B cell (primary cell): Measurements from ENCODE around the gene BTG2. TPM values are rescaled to one million over a fixed set of nuclear protein-coding genes. Genes with fewer than 3 reads are reported as not detected.

ENCODE experiments used
- ATAC-seq: fragments of 200-7000 bp; cut with Tn5 transposase; one replicate; pipeline ENCODE4 v1.10.0; 2021; ENCODE audit warnings: low read depth, mild to moderate bottlenecking, moderate number of reproducible peaks, moderate library complexity
- CTCF ChIA-PET: fragments of 350-600 bp; sonication (Branson Sonifier 250); formaldehyde crosslinking; loops from one replicate; lab custom pipeline; 2021; ENCODE audit warnings: antibody characterized with exemption, inconsistent platforms; lab: Charles Lee
- POLR2A ChIA-PET: fragments of 350-600 bp; sonication (Branson Sonifier 250); formaldehyde crosslinking; loops from one replicate; lab custom pipeline; 2021; ENCODE audit warnings: antibody characterized with exemption; lab: Charles Lee
- DNase-seq: peaks from one replicate; pipeline ENCODE4 v3.0.0; 2013
- H2AFZ ChIP-seq: 2 replicates; pipeline ENCODE4 v1.6.1; 2012; ENCODE audit warnings: mild to moderate bottlenecking, low read depth, low read length; ENCODE audit not compliant: insufficient read depth, poor library complexity, severe bottlenecking
- H3K27ac ChIP-seq, 2 donors: 1 replicate in 1 of 2; 2 replicates in 1 of 2; pipeline ENCODE4 v1.5.1; 2012 to 2013; ENCODE audit warnings: low read length in 2 of 2, mild to moderate bottlenecking in 2 of 2, moderate library complexity in 1 of 2
- H3K27me3 ChIP-seq, 4 experiments: fragments of 200-600 bp in 1 of 4; sonication (generic) in 1 of 4; replicated peaks in 1 of 4; 1 replicate in 2 of 4; 2 replicates in 2 of 4; pipeline versions ENCODE4 v1.6.1 to v1.7.0; 2013 to 2016; ENCODE audit warnings: low read length in 3 of 4, mild to moderate bottlenecking in 2 of 4, mixed read lengths in 1 of 4, moderate library complexity in 1 of 4; ENCODE audit not compliant: insufficient read depth in 4 of 4, control insufficient read depth in 3 of 4; ENCODE audit errors: control extremely low read depth in 1 of 4
- H3K36me3 ChIP-seq, 2 experiments: replicated peaks in 1 of 2; 1 replicate in 1 of 2; 2 replicates in 1 of 2; pipeline versions ENCODE4 v1.6.1 to v1.7.1; 2013; ENCODE audit warnings: low read length in 1 of 2; ENCODE audit not compliant: insufficient read depth in 2 of 2, control insufficient read depth in 1 of 2; ENCODE audit errors: control extremely low read depth in 1 of 2, extremely low read depth in 1 of 2
- H3K4me1 ChIP-seq, 2 donors: fragments of 200-600 bp in 1 of 2; sonication (generic) in 1 of 2; 1 replicate in 1 of 2; 2 replicates in 1 of 2; pipeline versions ENCODE4 v1.5.1 to v1.6.1; 2013 to 2017; ENCODE audit warnings: low read length in 2 of 2; ENCODE audit not compliant: control insufficient read depth in 2 of 2, insufficient read depth in 2 of 2
- H3K4me2 ChIP-seq: replicated peaks from 2 replicates; pipeline ENCODE3; 2012; ENCODE audit warnings: mild to moderate bottlenecking, low read depth, low read length; ENCODE audit not compliant: poor library complexity, severe bottlenecking
- H3K4me3 ChIP-seq, 5 experiments: fragments of 200-600 bp in 1 of 5; sonication (generic) in 1 of 5; 1 replicate in 3 of 5; 2 replicates in 2 of 5; pipeline versions ENCODE4 v1.5.1 to v1.7.0; 2011 to 2016; ENCODE audit warnings: low read length in 4 of 5, mild to moderate bottlenecking in 4 of 5, low read depth in 2 of 5, control low read depth in 1 of 5, moderate library complexity in 1 of 5; ENCODE audit not compliant: insufficient read depth in 1 of 5; ENCODE audit errors: control extremely low read depth in 1 of 5, extremely low read depth in 1 of 5
- H3K79me2 ChIP-seq: fragments of 200-600 bp; sonication (generic); one replicate; pipeline ENCODE4 v1.6.0; 2016; ENCODE audit warnings: low read length; ENCODE audit not compliant: control insufficient read depth, insufficient read depth
- H3K9ac ChIP-seq: fragments of 200-600 bp; sonication (generic); 2 replicates; pipeline ENCODE4 v1.6.1; 2017; ENCODE audit warnings: mild to moderate bottlenecking, low read length, moderate library complexity
- H3K9me3 ChIP-seq, 3 donors: one replicate each; pipeline versions ENCODE4 v1.6.1 to v1.7.1; 2013; ENCODE audit warnings: low read length in 2 of 3; ENCODE audit not compliant: control insufficient read depth in 2 of 3, insufficient read depth in 1 of 3; ENCODE audit errors: control extremely low read depth in 1 of 3
- H4K20me1 ChIP-seq: 2 replicates; pipeline ENCODE4 v1.6.0; 2012; ENCODE audit warnings: mild to moderate bottlenecking, low read length; ENCODE audit not compliant: insufficient read depth, control insufficient read depth, poor library complexity, severe bottlenecking
- H3K27ac Mint-ChIP-seq: one replicate; pipeline ENCODE4 v1.8.0; 2021; ENCODE audit warnings: mixed read lengths
- H3K27me3 Mint-ChIP-seq: one replicate; pipeline ENCODE4 v1.8.0; 2021; ENCODE audit warnings: mixed read lengths
- H3K4me1 Mint-ChIP-seq: one replicate; pipeline ENCODE4 v1.8.0; 2021; ENCODE audit warnings: mixed read lengths
- H3K4me3 Mint-ChIP-seq: one replicate; pipeline ENCODE4 v1.8.0; 2021; ENCODE audit warnings: mixed read lengths
- H3K9me3 Mint-ChIP-seq: one replicate; pipeline ENCODE4 v1.8.0; 2022; ENCODE audit warnings: mixed read lengths; ENCODE audit not compliant: insufficient read depth
- CTCF ChIP-seq: fragments of 200-600 bp; IDR thresholded peaks from one replicate; pipeline ENCODE4 v1.8.0; 2022; ENCODE audit warnings: antibody characterized with exemption, mild to moderate bottlenecking
- EZH2 ChIP-seq: IDR thresholded peaks from 2 replicates; pipeline ENCODE4 v1.6.1; 2012; ENCODE audit warnings: borderline replicate concordance, low read depth, mild to moderate bottlenecking, moderate library complexity, low read length; ENCODE audit not compliant: insufficient read depth, poor library complexity, severe bottlenecking
- WGBS: methylation state at CpG from one replicate; pipeline ENCODE4 v1.1.5; 2013; ENCODE audit warnings: missing lambda C conversion rate; ENCODE audit not compliant: insufficient coverage; 5-methylcytosine and 5-hydroxymethylcytosine counted together
- intact Hi-C: fragments of 100-400 bp; cut with micrococcal nuclease; formaldehyde crosslinking; loops from one replicate; pipeline ENCODE4 v1.10.0; 2022
- polyA plus RNA-seq: library from polyadenylated mRNA; depleted of rRNA; stranded (reverse); fragments of >200 nt; gene quantifications from 2 replicates; pipeline ENCODE4 v1.2.3, GENCODE V29; 2012
- total RNA-seq, 2 donors: library from RNA; stranded (reverse); fragments of 120-200 nt in 1 of 2; gene quantifications; 1 replicate in 1 of 2; 2 replicates in 1 of 2; pipeline versions ENCODE4 v1.2.3 to v1.2.4, GENCODE V29; 2013 to 2022

BTG2 gene
- total and polyA plus RNA-seq, 2 donors (not counting 1 experiment from before 2014, with no cell fraction given), result 508 to 778 TPM

DNA sequence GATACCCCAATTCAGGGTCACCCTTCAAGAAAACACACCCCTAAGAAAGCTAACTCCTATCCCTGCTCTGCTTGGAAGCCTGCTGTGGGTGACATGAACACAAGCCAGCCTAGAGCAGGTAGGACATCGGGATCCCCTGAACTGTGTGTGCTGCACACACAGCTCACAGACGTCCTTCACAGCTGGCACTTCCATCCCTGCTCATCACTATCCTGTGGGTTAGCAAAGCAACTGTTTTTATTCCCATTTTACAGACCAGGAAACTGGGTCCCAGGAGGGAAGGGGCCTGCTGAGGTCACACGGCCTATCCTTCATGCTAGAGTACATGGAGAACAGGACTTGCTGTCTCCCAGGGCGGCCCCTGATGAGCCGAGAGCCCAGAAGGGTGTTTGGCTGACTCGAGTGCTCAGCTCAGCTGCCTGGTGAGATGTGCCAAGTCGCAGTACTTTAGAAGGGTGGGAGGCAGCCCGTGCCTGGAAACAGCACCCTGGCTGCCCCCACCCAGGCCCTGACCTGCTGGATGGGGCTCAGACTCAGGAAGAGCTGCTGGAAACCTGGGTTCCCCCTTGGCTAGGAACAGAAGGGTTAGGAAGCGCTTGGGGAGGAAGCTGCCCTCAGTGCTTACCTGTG lies 28.3 kb upstream of the BTG2 start:
- Histone ChIP-seq H4K20me1 (no peaks in the 10 kb centered on the region), H2AFZ (no peak overlapping the region), H3K27me3 (no peaks in the 10 kb centered on the region), H3K4me3 (no peak overlapping the region), H3K79me2 (peaks cover 54% of the 10 kb centered on the region), H3K4me2 (peak overlapping the region; percentile 67), H3K4me1 (peaks cover 62 to 69% of the 10 kb centered on the region in 2 donors), H3K9ac (no peak overlapping the region), H3K27ac (peak overlapping the region in 1 of 2 donors; percentile 76), H3K36me3 (no peaks in the 10 kb centered on the region), H3K9me3 (no peaks in the 10 kb centered on the region)
- ChIA-PET POLR2A (interaction anchor here (0.6 to 16.0 kb wide), 7 partner anchors 11 to 60 kb away, joined by 3 to 307 read pairs (median 12); partner anchors contain the start of gene BTG2), CTCF (interaction anchor here (1.3 to 37.7 kb wide), 8 partner anchors 8 to 59 kb away, joined by 4 to 1776 read pairs (median 16); partner anchors contain the start of genes BTG2 and FMOD)
- DNase-seq (peak; percentile 16), ATAC-seq (no peak)
- TF ChIP-seq CTCF, result no peak
- TF ChIP-seq EZH2, result no peak
- Mint-ChIP-seq H3K27ac (peak overlapping the region; percentile 75), H3K4me1 (peaks cover 72% of the 10 kb centered on the region), H3K4me3 (peak overlapping the region; percentile 39), H3K9me3 (no peaks in the 10 kb centered on the region), H3K27me3 (no peaks in the 10 kb centered on the region)
- WGBS, result 80% methylated on average over 8 of the region's 9 CpGs
- intact Hi-C loops, result no loop called here
